Neural progenitor cell (in vitro differentiated cells): ENCODE measurements around the gene CDK10.

Experiments
- EZH2 ChIP-seq: fragments of 200-600 bp; sonication (generic); IDR thresholded peaks from 2 replicates; pipeline ENCODE4 v1.6.1; 2017; ENCODE audit warnings: antibody characterized with exemption, mild to moderate bottlenecking, moderate library complexity
- EZH2phosphoT487 ChIP-seq: fragments of 200-600 bp; sonication (generic); IDR thresholded peaks from 2 replicates; pipeline ENCODE4 v1.6.1; 2017; ENCODE audit warnings: antibody characterized with exemption
- TF ChIP-seq, protein P1 (sequence below): fragments of 200-600 bp; sonication (generic); IDR thresholded peaks from 2 replicates; pipeline ENCODE4 v1.5.1; 2017; ENCODE audit warnings: antibody characterized with exemption, mild to moderate bottlenecking

DNA sequence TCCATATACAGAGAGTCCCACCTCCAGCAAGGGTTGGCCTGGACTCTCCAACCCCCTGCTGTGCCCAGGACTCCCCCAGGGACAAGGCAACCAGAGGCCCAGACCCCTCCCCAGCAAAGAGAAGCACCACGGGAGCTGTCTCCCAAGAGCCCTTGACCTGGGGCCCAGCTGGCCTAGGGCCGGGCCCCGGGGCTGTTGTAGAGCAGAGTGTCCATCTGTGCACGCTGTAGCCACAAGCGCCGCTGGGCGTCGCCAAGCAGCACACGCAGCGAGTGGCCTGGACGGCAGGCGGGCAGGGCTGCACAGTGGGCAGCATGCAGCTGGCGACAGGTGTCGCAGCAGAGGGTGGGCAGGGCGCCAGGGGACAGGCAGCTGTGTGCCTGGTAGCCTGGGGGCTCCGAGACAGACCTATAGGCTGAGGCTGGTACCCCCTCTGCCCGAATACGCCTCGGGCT is 10.7 kb downstream of the CDK10 start:
- TF ChIP-seq, protein P1, sequence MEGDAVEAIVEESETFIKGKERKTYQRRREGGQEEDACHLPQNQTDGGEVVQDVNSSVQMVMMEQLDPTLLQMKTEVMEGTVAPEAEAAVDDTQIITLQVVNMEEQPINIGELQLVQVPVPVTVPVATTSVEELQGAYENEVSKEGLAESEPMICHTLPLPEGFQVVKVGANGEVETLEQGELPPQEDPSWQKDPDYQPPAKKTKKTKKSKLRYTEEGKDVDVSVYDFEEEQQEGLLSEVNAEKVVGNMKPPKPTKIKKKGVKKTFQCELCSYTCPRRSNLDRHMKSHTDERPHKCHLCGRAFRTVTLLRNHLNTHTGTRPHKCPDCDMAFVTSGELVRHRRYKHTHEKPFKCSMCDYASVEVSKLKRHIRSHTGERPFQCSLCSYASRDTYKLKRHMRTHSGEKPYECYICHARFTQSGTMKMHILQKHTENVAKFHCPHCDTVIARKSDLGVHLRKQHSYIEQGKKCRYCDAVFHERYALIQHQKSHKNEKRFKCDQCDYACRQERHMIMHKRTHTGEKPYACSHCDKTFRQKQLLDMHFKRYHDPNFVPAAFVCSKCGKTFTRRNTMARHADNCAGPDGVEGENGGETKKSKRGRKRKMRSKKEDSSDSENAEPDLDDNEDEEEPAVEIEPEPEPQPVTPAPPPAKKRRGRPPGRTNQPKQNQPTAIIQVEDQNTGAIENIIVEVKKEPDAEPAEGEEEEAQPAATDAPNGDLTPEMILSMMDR: no peak
- TF ChIP-seq EZH2phosphoT487 (no peak), EZH2 (no peak)
